ENCODE measurements around the gene NR1D1. TPM values are rescaled to one million over a fixed set of nuclear protein-coding genes. Genes with fewer than 3 reads are reported as not detected.

The NR1D1 gene
- total RNA-seq, 4 donors from 2014 or later = 2.0 to 92.1 (median 4.7) TPM

DNA sequence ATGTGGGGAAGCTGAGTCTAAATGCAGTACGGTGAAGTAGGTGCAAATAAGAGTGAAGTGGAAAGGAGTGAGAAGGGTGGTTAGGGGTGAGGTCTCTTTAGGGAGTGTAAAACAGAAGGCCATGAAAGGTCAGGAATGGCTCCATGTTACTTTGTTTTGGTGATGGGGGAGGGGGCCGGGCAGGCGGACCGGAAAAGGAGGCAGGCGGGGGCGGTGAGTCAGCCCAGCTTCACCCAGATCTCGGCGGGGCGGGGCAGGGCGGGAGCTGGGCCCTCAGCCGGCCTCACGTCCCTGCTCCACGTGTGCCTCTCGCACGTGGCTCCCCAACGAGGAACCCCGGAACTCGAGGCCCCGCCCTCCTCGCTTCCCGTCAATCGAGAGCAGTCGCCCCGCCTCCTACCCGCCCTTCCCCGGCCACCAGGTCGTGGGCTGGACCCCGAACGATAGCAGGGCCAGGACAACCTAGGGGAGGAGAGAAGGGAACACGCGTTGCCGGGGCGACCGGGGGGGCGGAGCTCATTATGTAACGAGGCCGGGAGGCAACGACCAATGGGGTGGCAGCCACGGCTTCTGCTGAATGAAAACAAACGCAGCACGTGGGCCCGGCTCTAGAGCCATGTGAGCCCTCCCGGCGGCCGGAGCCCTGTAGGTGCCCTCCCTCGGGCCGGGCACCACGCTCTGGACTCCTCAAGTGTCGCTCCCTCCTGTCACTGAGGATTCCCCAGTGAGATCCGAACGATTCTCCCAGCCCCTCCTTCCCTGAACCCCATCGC, 1.4 kb downstream of the NR1D1 start:
- peak overlapping the region; percentile 90 to 99 for H3K27ac ChIP-seq
- intact Hi-C loops (cut with DNase I; ENCODE audit: low total_unique reads) = no loop called here
- TF ChIP-seq, protein P1, sequence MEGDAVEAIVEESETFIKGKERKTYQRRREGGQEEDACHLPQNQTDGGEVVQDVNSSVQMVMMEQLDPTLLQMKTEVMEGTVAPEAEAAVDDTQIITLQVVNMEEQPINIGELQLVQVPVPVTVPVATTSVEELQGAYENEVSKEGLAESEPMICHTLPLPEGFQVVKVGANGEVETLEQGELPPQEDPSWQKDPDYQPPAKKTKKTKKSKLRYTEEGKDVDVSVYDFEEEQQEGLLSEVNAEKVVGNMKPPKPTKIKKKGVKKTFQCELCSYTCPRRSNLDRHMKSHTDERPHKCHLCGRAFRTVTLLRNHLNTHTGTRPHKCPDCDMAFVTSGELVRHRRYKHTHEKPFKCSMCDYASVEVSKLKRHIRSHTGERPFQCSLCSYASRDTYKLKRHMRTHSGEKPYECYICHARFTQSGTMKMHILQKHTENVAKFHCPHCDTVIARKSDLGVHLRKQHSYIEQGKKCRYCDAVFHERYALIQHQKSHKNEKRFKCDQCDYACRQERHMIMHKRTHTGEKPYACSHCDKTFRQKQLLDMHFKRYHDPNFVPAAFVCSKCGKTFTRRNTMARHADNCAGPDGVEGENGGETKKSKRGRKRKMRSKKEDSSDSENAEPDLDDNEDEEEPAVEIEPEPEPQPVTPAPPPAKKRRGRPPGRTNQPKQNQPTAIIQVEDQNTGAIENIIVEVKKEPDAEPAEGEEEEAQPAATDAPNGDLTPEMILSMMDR (IDR thresholded peaks at IDR 0.05) = peak in 1 of 4 experiments; percentile 8
- TF ChIP-seq POLR2A (IDR thresholded peaks at IDR 0.05) = peak; percentile 90 to 95
- H3K4me3 ChIP-seq = peak overlapping the region; percentile 59 to 73
- DNase-seq = peak; percentile 100
- H3K27me3 ChIP-seq = no peaks in the 10 kb centered on the region
- peaks cover 42 to 45% of the 10 kb centered on the region in 2 donors for H3K4me1 ChIP-seq
- no peaks in the 10 kb centered on the region for H3K9me3 ChIP-seq
- H3K36me3 ChIP-seq = no peaks in the 10 kb centered on the region

DNA sequence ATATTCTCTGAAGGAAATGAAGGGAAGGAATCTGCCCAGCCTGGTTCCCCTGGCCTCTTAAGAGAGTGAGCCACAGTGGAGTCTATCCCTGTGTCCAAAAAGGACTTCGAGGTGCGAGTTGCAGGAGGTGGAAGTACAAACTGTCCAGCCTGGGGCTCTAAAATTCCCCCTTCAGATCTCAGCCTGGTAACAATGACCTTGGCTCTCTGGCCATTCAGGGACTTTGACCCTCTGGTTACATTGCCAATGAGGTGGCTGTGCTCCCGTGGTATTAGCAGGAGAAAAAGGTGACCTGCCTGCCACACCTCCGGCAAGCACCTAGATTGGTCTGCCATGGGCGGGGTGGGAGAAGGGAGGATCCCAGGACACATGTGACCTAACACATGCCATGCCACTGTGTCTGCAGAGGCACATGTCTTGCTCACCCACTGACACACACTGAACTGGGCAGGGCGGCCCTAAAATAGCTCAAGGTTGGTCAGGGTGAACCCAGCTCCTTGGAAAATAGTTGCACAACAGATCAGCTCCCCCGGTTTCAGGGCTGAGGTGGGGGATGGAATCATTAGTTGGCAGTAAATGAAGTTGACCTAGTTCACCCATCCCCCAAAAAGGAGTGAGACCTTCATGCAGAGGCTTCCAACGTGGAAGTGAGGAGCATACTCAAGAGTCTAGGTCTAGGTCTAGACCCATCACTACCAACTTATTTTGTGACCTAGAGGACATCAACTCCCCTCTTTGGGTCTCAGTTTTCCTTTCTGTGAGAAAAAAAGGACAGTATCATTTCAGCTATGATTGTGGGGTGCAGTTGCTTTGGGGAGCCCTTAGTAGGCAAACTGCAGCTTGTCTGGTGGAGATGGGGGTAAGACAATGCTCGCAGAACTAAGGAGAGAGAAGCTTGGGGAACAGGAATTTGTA, 2.2 kb downstream of the NR1D1 start:
- peak overlapping the region; percentile 32 to 73 for H3K4me3 ChIP-seq
- peak overlapping the region; percentile 90 to 99 for H3K27ac ChIP-seq
- peak; percentile 75 to 77 for DNase-seq
- no peaks in the 10 kb centered on the region for H3K36me3 ChIP-seq
- TF ChIP-seq, protein P1 (IDR thresholded peaks at IDR 0.05) = peak in 1 of 4 experiments; percentile 22
- TF ChIP-seq POLR2A (IDR thresholded peaks at IDR 0.05) = peak in 1 of 2 donors; percentile 36
- H3K4me1 ChIP-seq = peaks cover 45% of the 10 kb centered on the region in 2 donors
- no peaks in the 10 kb centered on the region for H3K9me3 ChIP-seq
- no peaks in the 10 kb centered on the region for H3K27me3 ChIP-seq
- intact Hi-C loops (cut with DNase I; ENCODE audit: low total_unique reads) = no loop called here

DNA sequence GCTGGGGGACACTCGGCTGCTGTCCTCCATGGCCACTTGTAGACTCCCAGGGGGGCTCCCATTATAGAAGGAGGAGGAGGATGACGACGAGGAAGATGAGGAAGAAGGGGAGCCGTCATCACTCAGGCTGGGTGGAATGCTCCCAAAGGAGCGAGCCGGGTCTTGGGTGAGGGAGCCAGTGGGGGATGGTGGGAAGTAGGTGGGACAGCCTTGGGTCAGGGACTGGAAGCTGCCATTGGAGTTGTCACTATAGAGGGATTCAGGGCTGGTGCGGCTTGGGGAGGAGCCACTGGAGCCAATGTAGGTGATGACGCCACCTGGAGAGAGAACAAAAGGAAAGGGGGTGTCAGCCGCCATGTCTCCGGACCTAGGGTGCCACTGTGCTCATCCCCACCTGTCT, 3.3 kb downstream of the NR1D1 start:
- Histone ChIP-seq H3K27me3 (no peaks in the 10 kb centered on the region), H3K4me1 (peaks cover 39 to 46% of the 10 kb centered on the region in 2 donors), H3K27ac (peak overlapping the region; percentile 90 to 99), H3K36me3 (no peaks in the 10 kb centered on the region), H3K9me3 (no peaks in the 10 kb centered on the region), H3K4me3 (no peak overlapping the region)
- intact Hi-C loops (cut with DNase I; ENCODE audit: low total_unique reads) = no loop called here
- DNase-seq = peak in 1 of 2 donors; percentile 31
- no peak for TF ChIP-seq POLR2A (IDR thresholded peaks at IDR 0.05)
- TF ChIP-seq, protein P1 (IDR thresholded peaks at IDR 0.05) = no peak

DNA sequence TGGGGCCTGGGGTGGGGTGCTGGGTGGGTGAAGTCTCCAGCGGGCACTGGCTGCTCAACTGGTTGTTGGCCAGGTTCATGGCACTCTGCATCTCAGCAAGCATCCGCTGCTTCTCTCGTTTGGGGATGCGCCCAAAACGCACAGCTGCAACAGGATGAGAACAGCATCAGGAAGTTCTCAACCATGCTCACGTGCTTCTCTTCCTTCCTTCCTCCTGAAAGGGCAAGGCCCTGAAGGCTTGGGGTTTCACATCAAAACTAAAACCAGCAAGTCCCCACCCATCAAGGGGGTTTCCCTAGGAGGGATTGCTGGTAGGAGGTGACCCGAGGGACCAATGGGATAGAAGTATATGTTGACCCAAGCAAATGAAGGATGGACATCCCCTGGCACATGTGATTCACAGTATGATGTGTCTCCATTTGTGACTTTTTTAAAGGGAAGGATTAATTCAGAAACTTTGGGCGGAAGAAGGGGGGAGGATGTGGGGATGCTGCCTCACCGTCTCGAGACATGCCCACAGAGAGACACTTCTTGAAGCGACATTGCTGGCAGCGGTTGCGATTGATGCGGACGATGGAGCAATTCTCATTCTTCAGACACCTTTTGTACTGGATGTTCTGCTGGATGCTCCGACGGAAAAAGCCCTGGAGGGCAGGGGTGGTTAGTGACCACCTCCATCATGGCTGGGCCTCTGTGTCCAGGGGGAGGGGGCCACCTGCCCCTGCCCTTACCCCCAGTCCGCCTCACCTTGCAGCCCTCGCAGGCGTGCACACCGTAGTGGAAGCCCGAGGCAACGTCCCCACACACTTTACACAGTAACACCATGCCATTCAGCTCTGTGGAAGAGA, 4.2 kb downstream of the NR1D1 start:
- Histone ChIP-seq H3K27me3 (no peaks in the 10 kb centered on the region), H3K4me1 (peaks cover 35 to 46% of the 10 kb centered on the region in 2 donors), H3K27ac (peak overlapping the region; percentile 90 to 99), H3K4me3 (no peak overlapping the region), H3K36me3 (no peaks in the 10 kb centered on the region), H3K9me3 (no peaks in the 10 kb centered on the region)
- DNase-seq = peak; percentile 49 to 63
- no peak for TF ChIP-seq POLR2A (IDR thresholded peaks at IDR 0.05)
- TF ChIP-seq, protein P1 (IDR thresholded peaks at IDR 0.05) = no peak
- intact Hi-C loops (cut with DNase I; ENCODE audit: low total_unique reads) = no loop called here
